Retinal pigment epithelial cell (primary cell): ENCODE measurements around the gene MBD6.

Experiments used
- DNase-seq: peaks from one replicate; pipeline ENCODE4 v3.0.0-alpha.2; 2010; ENCODE audit warnings: low read depth
- H3K4me3 ChIP-seq: 2 replicates; pipeline ENCODE4 v1.5.1; 2011; ENCODE audit warnings: mild to moderate bottlenecking, low read length, control low read depth, moderate library complexity
- TF ChIP-seq, protein P1 (sequence below): conservative IDR thresholded peaks from 2 replicates; pipeline ENCODE4 v1.5.1; 2011; ENCODE audit warnings: low read depth, low read length, control low read depth, inconsistent platforms

Gene MBD6

DNA sequence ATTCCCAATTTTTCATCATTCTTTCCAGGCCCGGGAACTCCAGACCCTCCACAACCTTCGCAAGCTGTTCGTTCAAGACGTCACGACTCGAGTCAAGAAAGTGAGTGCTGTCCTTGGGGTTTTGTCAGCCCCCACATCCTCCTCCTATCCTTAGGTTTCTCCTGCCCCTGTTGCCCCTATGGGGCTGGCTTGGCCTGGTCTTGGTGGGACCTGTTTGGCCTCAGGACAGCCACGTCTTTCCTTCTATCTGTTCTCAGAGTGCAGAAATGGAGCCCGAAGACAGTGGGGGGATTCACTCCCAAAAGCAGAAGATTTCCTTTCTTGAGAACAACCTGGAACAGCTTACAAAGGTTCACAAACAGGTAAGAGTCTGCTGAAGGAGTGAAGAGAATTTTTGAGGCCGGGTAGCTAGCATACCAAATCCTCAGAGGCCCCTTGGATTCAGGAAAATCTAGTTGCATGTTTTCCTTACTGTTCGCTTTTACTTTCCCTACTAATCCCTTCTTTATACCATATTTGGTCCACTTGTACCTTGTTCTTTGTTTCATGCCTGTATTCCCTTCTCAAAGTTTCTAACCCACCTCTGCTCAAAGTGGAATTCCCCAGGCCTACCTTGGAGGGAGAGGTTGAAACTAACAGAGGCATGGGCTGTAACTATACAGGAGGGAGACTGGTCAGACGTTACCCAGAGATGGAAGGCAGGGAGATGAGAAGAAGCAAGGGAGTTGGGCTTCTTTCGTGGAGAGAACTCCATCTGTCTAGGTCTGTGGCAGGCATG is 55.5 kb downstream of the MBD6 start:
- TF ChIP-seq, protein P1, sequence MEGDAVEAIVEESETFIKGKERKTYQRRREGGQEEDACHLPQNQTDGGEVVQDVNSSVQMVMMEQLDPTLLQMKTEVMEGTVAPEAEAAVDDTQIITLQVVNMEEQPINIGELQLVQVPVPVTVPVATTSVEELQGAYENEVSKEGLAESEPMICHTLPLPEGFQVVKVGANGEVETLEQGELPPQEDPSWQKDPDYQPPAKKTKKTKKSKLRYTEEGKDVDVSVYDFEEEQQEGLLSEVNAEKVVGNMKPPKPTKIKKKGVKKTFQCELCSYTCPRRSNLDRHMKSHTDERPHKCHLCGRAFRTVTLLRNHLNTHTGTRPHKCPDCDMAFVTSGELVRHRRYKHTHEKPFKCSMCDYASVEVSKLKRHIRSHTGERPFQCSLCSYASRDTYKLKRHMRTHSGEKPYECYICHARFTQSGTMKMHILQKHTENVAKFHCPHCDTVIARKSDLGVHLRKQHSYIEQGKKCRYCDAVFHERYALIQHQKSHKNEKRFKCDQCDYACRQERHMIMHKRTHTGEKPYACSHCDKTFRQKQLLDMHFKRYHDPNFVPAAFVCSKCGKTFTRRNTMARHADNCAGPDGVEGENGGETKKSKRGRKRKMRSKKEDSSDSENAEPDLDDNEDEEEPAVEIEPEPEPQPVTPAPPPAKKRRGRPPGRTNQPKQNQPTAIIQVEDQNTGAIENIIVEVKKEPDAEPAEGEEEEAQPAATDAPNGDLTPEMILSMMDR = no peak
- no peak for DNase-seq
- no peak overlapping the region for H3K4me3 ChIP-seq

DNA sequence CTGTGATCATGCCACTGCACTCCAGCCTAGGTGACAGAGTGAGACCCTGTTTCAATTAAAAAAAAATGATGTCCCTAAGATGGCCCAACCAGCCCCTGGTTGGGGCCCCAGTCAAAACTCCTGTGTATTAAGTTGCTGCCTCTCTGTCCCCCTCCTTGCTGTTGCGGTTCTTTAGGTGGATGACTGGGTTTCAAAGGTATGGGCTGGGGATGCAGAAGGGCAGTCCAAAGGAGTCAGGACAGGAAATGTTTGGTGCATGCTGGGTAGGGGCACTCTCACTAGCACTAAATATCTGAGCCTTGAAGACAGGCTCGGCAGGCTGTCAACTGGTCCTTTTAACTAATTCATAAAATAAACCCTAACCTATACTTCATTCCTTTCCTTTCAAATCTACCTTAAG is 56.4 kb downstream of the MBD6 start:
- no peak overlapping the region for H3K4me3 ChIP-seq

More for the DNA sequence above, 56.4 kb downstream of the MBD6 start:
- TF ChIP-seq, protein P1 = no peak
- DNase-seq = no peak
